Endometrium (tissue), 2 donors: ENCODE measurements around the gene IYD.
"Not testable (repeated sequence)": the region's sequence is repeated elsewhere in the genome, so short reads cannot be mapped to it uniquely, and the experiment has no call there.

Experiments
- FAIRE-seq: peaks from 2 replicates; lab custom pipeline; 2012; peaks lifted over from hg19 to GRCh38; lab: Jason Lieb, UNC
- donor health status: control.
- donor health status: control.

The IYD gene

GRCh38 chr6:150352321-150353296, 16.2 kb upstream of the IYD start:
- no peak for FAIRE-seq

- FAIRE-seq = no peak
Measured at GRCh38 chr6:150353445-150353844, 15.4 kb upstream of the IYD start.

GRCh38 chr6:150354754-150355571, 13.8 kb upstream of the IYD start:
- peak; percentile 21 for FAIRE-seq

- no peak for FAIRE-seq
Measured at GRCh38 chr6:150355932-150356331, 12.9 kb upstream of the IYD start.

GRCh38 chr6:150361876-150362275, 6.9 kb upstream of the IYD start:
- FAIRE-seq = no peak

- no peak for FAIRE-seq
Measured at GRCh38 chr6:150363733-150364132, 5.1 kb upstream of the IYD start.

GRCh38 chr6:150366118-150366778, 2.6 kb upstream of the IYD start:
- FAIRE-seq = no peak

- FAIRE-seq = no peak
Measured at GRCh38 chr6:150369408-150369807, 596 bp downstream of the IYD start.

- no peak for FAIRE-seq
Measured at GRCh38 chr6:150370112-150370511, 1.3 kb downstream of the IYD start.

GRCh38 chr6:150371356-150371755, 2.5 kb downstream of the IYD start:
- FAIRE-seq = no peak

GRCh38 chr6:150372051-150372450, 3.2 kb downstream of the IYD start:
- no peak for FAIRE-seq

GRCh38 chr6:150373260-150373701, 4.5 kb downstream of the IYD start:
- no peak for FAIRE-seq

- FAIRE-seq = not testable (repeated sequence)
Measured at GRCh38 chr6:150374346-150374745, 5.5 kb downstream of the IYD start.

- FAIRE-seq = no peak
Measured at GRCh38 chr6:150377211-150377781, 8.5 kb downstream of the IYD start.

GRCh38 chr6:150380256-150380655, 11.4 kb downstream of the IYD start:
- peak; percentile 77 for FAIRE-seq

GRCh38 chr6:150382171-150382570, 13.4 kb downstream of the IYD start:
- no peak for FAIRE-seq

GRCh38 chr6:150391414-150391813, 22.6 kb downstream of the IYD start:
- no peak for FAIRE-seq

- no peak for FAIRE-seq
Measured at GRCh38 chr6:150391890-150392289, 23.1 kb downstream of the IYD start.

- no peak for FAIRE-seq
Measured at GRCh38 chr6:150392452-150393220, 23.8 kb downstream of the IYD start.

GRCh38 chr6:150394053-150394898, 25.5 kb downstream of the IYD start:
- no peak for FAIRE-seq
